ENCODE data around the gene FMNL3.

GRCh38 chr12:49702676-49703215 lies 4.5 kb downstream of the FMNL3 start:
- TF ChIP-seq TAF1 (IDR thresholded peaks at IDR 0.05; ENCODE audit: low read depth) (no peak), CTCF (IDR thresholded peaks at IDR 0.05; ENCODE audit: poor library complexity, severe bottlenecking) (no peak), SMC3 (conservative IDR thresholded peaks at IDR 0.05; ENCODE audit: poor library complexity) (no peak), POLR2AphosphoS5 (IDR thresholded peaks at IDR 0.05) (no peak), RAD21 (conservative IDR thresholded peaks at IDR 0.05) (no peak), EP300 (conservative IDR thresholded peaks at IDR 0.05; ENCODE audit: poor library complexity, severe bottlenecking) (no peak), MXI1 (conservative IDR thresholded peaks at IDR 0.05; ENCODE audit: poor library complexity, severe bottlenecking) (no peak), EZH2 (IDR thresholded peaks at IDR 0.05; ENCODE audit: borderline replicate concordance, insufficient read depth, low read length, poor library complexity, severe bottlenecking) (no peak), REST (IDR thresholded peaks at IDR 0.05; ENCODE audit: borderline replicate concordance) (no peak)
